MM.1S (cell line): ENCODE measurements around the gene SERPINB8.

Experiments used
- DNase-seq: peaks from one replicate; pipeline ENCODE4 v3.0.0-alpha.2; 2015
- H2AFZ ChIP-seq: fragments of 300-600 bp; sonication (generic); 2 replicates; pipeline ENCODE4 v1.6.0; 2016; ENCODE audit warnings: antibody characterized with exemption, low read length
- H3F3A ChIP-seq: fragments of 300-600 bp; sonication (generic); 2 replicates; pipeline ENCODE4 v1.6.1; 2016; ENCODE audit warnings: mild to moderate bottlenecking, antibody characterized with exemption, low read length, moderate library complexity, mixed read lengths; ENCODE audit not compliant: insufficient read depth
- H3K27ac ChIP-seq: fragments of 300-600 bp; sonication (generic); 2 replicates; pipeline ENCODE4 v1.5.1; 2016; ENCODE audit warnings: mild to moderate bottlenecking, low read length
- H3K27me3 ChIP-seq: fragments of 300-600 bp; sonication (generic); replicated peaks from 2 replicates; pipeline ENCODE4 v1.6.0; 2016; ENCODE audit warnings: low read length; ENCODE audit not compliant: insufficient read depth
- H3K36me3 ChIP-seq: fragments of 300-600 bp; sonication (generic); replicated peaks from 2 replicates; pipeline ENCODE4 v1.6.1; 2016; ENCODE audit warnings: mild to moderate bottlenecking, low read length, mixed read lengths; ENCODE audit not compliant: insufficient read depth
- H3K4me1 ChIP-seq: fragments of 300-600 bp; sonication (generic); 2 replicates; pipeline ENCODE4 v1.6.1; 2016; ENCODE audit warnings: low read length, mixed read lengths
- H3K4me2 ChIP-seq: fragments of 300-600 bp; sonication (generic); 2 replicates; pipeline ENCODE4 v1.6.0; 2016; ENCODE audit warnings: low read depth, low read length
- H3K4me3 ChIP-seq: fragments of 300-600 bp; sonication (generic); 2 replicates; pipeline ENCODE4 v1.5.1; 2016; ENCODE audit warnings: low read length, mixed read lengths
- H3K79me2 ChIP-seq: fragments of 300-600 bp; sonication (generic); 2 replicates; pipeline ENCODE4 v1.6.1; 2016; ENCODE audit warnings: mixed run types, low read length, mixed read lengths
- H3K9ac ChIP-seq: fragments of 300-600 bp; sonication (generic); 2 replicates; pipeline ENCODE4 v1.6.1; 2016; ENCODE audit warnings: low read length, mixed read lengths
- H3K9me2 ChIP-seq: fragments of 300-600 bp; sonication (generic); replicated peaks from 2 replicates; pipeline ENCODE4 v1.6.1; 2016; ENCODE audit warnings: mild to moderate bottlenecking, low read length, mixed read lengths; ENCODE audit not compliant: insufficient read depth
- H3K9me3 ChIP-seq: fragments of 300-600 bp; sonication (generic); replicated peaks from 2 replicates; pipeline ENCODE4 v1.6.1; 2016; ENCODE audit warnings: mild to moderate bottlenecking, low read length, mixed read lengths; ENCODE audit not compliant: insufficient read depth
- H4K20me1 ChIP-seq: fragments of 300-600 bp; sonication (generic); 2 replicates; pipeline ENCODE4 v1.6.1; 2016; ENCODE audit warnings: mild to moderate bottlenecking, low read length, moderate library complexity, mixed read lengths; ENCODE audit not compliant: insufficient read depth
- CTCF ChIP-seq: fragments of 300-600 bp; sonication (generic); IDR thresholded peaks from 2 replicates; pipeline ENCODE4 v1.5.1; 2016; ENCODE audit warnings: antibody characterized with exemption, low read length, mixed read lengths
- EZH2 ChIP-seq: fragments of 300-600 bp; sonication (generic); optimal IDR thresholded peaks from 2 replicates; pipeline ENCODE3; 2017; ENCODE audit warnings: low read depth, mild to moderate bottlenecking, antibody characterized with exemption, low read length, mixed read lengths
- EZH2phosphoT487 ChIP-seq: fragments of 300-600 bp; sonication (generic); IDR thresholded peaks from 2 replicates; pipeline ENCODE4 v1.6.1; 2018; ENCODE audit warnings: antibody characterized with exemption, low read length

Gene SERPINB8

GRCh38 chr18:64026350-64026749, 56.5 kb downstream of the SERPINB8 start:
- TF ChIP-seq EZH2 (no peak), CTCF (no peak), EZH2phosphoT487 (no peak)
- Histone ChIP-seq H4K20me1 (no peaks in the 10 kb centered on the region), H3K27me3 (no peaks in the 10 kb centered on the region), H3K4me1 (no peaks in the 10 kb centered on the region), H3K4me2 (no peak overlapping the region), H3K9me3 (no peaks in the 10 kb centered on the region), H2AFZ (no peak overlapping the region), H3K9ac (no peak overlapping the region), H3K79me2 (no peaks in the 10 kb centered on the region), H3K4me3 (no peak overlapping the region), H3F3A (no peaks in the 10 kb centered on the region), H3K36me3 (no peaks in the 10 kb centered on the region), H3K27ac (no peak overlapping the region), H3K9me2 (no peaks in the 10 kb centered on the region)
- no peak for DNase-seq

- Histone ChIP-seq H4K20me1 (no peaks in the 10 kb centered on the region), H3K79me2 (no peaks in the 10 kb centered on the region), H3F3A (no peaks in the 10 kb centered on the region), H3K9ac (no peak overlapping the region), H3K4me3 (no peak overlapping the region), H3K27ac (no peak overlapping the region), H3K27me3 (no peaks in the 10 kb centered on the region), H3K4me1 (no peaks in the 10 kb centered on the region), H3K36me3 (no peaks in the 10 kb centered on the region), H3K9me2 (no peaks in the 10 kb centered on the region), H3K4me2 (no peak overlapping the region), H2AFZ (no peak overlapping the region), H3K9me3 (no peaks in the 10 kb centered on the region)
- DNase-seq, result no peak
- TF ChIP-seq CTCF (no peak), EZH2phosphoT487 (no peak)
These were observed 58.2 kb downstream of the SERPINB8 start for GRCh38 chr18:64027931-64028695.

GRCh38 chr18:64029096-64029495, 59.2 kb downstream of the SERPINB8 start:
- H3K4me1 ChIP-seq, result no peaks in the 10 kb centered on the region
- H3K27me3 ChIP-seq, result no peaks in the 10 kb centered on the region
- TF ChIP-seq EZH2phosphoT487, result no peak
- TF ChIP-seq CTCF, result no peak
- H3K9me2 ChIP-seq, result no peaks in the 10 kb centered on the region
- H3K36me3 ChIP-seq, result no peaks in the 10 kb centered on the region
- no peaks in the 10 kb centered on the region for H3K9me3 ChIP-seq
- no peak overlapping the region for H3K27ac ChIP-seq
- no peaks in the 10 kb centered on the region for H3F3A ChIP-seq
- no peaks in the 10 kb centered on the region for H4K20me1 ChIP-seq
- no peak overlapping the region for H3K9ac ChIP-seq
- H3K4me2 ChIP-seq, result no peak overlapping the region
- no peak overlapping the region for H2AFZ ChIP-seq
- no peaks in the 10 kb centered on the region for H3K79me2 ChIP-seq
- no peak overlapping the region for H3K4me3 ChIP-seq
- no peak for DNase-seq
